ENCODE measurements around the gene C1GALT1.

Gene C1GALT1

DNA sequence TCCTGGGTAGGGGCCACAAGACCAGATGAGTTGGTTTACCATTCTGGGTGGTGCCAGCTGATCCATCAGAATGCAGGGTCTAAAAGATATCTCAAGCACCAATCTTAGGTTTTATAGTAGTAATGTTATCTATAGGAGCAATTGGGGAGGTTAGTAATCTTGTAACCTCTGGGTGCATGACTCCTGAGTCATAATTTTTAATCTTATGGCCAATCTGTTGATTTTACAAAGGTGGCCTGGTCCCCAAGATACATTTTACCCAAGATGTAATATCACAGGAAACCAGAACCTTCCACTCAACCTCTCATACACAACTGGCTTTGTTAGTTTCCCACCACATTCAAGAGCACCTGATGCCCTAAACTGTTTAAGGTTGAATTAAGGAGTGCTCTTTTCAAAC is 79.5 kb downstream of the C1GALT1 start:
- ChIA-PET CTCF (no interaction called here), POLR2A (no interaction called here)
- no peaks in the 10 kb centered on the region for H3K4me1 ChIP-seq (ENCODE audit: control insufficient read depth, insufficient read depth, low read length)
- H3K9me3 ChIP-seq (ENCODE audit: control insufficient read depth, insufficient read depth, low read depth, low read length) = no peaks in the 10 kb centered on the region
- H3K4me3 ChIP-seq (ENCODE audit: low read depth, low read length) = no peak overlapping the region
- H3K36me3 ChIP-seq (ENCODE audit: control insufficient read depth in 2 of 2, insufficient read depth in 1 of 2, low read length in 2 of 2) = peaks cover 0 to 1% of the 10 kb centered on the region in 2 experiments; a peak in 1 of 3 replicates
- TF ChIP-seq YY1 (tag by site-specific recombination; IDR thresholded peaks at IDR 0.05) (no peak), ZNF548 (tag by site-specific recombination; IDR thresholded peaks at IDR 0.05) (no peak), KLF1 (tag by site-specific recombination; IDR thresholded peaks at IDR 0.05) (no peak)
- TF ChIP-seq, protein P1, sequence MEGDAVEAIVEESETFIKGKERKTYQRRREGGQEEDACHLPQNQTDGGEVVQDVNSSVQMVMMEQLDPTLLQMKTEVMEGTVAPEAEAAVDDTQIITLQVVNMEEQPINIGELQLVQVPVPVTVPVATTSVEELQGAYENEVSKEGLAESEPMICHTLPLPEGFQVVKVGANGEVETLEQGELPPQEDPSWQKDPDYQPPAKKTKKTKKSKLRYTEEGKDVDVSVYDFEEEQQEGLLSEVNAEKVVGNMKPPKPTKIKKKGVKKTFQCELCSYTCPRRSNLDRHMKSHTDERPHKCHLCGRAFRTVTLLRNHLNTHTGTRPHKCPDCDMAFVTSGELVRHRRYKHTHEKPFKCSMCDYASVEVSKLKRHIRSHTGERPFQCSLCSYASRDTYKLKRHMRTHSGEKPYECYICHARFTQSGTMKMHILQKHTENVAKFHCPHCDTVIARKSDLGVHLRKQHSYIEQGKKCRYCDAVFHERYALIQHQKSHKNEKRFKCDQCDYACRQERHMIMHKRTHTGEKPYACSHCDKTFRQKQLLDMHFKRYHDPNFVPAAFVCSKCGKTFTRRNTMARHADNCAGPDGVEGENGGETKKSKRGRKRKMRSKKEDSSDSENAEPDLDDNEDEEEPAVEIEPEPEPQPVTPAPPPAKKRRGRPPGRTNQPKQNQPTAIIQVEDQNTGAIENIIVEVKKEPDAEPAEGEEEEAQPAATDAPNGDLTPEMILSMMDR (tag by site-specific recombination; IDR thresholded peaks at IDR 0.05) = no peak
- TF ChIP-seq, protein P2, sequence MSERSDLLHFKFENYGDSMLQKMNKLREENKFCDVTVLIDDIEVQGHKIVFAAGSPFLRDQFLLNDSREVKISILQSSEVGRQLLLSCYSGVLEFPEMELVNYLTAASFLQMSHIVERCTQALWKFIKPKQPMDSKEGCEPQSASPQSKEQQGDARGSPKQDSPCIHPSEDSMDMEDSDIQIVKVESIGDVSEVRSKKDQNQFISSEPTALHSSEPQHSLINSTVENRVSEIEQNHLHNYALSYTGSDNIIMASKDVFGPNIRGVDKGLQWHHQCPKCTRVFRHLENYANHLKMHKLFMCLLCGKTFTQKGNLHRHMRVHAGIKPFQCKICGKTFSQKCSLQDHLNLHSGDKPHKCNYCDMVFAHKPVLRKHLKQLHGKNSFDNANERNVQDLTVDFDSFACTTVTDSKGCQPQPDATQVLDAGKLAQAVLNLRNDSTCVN (tag by site-specific recombination; optimal IDR thresholded peaks at IDR 0.05) = no peak
- H3K27ac ChIP-seq (ENCODE audit: extremely low read depth, low read depth, low read length) = no peak overlapping the region

DNA sequence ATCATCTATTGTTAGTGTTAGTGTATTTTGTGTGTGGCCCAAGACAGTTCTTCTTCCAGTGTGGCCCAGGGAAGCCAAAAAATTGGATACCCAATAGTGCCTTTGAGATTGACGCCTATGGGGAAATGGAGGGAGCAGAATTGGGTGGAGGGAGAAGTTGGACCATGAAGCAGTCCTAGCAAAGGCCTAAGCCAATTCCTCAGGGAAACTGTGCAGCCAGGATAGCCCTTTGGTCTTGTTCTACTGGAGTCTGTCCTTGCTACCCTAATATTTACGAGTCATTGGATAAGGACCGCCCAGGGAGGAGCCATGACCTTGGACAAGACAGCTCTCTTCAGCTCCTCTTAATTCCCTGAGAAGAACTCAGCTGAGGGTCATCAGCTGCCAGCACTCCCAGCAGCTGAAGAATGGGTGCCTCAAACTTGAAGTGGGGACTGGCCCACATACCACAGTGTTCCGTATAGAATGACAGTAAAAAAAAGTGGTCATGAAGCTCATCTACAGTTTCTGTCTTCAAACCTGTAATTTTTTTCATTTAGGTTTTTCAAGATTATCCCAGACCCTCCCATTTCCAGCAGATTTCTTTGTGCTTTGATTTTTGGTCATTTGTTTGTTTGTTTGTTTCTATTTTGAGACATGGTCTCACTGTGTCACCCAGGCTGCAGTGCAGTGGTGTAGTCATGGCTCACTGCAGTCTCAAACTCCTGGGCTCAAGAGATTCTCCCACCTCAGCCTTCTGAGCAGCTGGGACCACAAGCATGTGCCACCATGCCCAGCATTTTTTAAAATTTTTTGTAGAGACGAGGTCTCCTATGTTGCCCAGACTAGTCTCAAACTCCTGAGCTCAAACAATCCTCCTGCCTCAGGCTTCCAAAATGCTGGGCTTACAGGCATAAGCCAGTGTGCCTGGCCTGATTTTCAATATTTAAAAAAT is 81.2 kb downstream of the C1GALT1 start:
- Histone ChIP-seq H3K4me1 (ENCODE audit: control insufficient read depth, insufficient read depth, low read length) (no peaks in the 10 kb centered on the region), H3K4me3 (ENCODE audit: low read depth, low read length) (no peak overlapping the region), H3K36me3 (ENCODE audit: control insufficient read depth in 2 of 2, insufficient read depth in 1 of 2, low read length in 2 of 2) (no peaks in the 10 kb centered on the region), H3K9me3 (ENCODE audit: control insufficient read depth, insufficient read depth, low read depth, low read length) (no peaks in the 10 kb centered on the region), H3K27ac (ENCODE audit: extremely low read depth, low read depth, low read length) (no peak overlapping the region)
- CTCF ChIA-PET = interaction anchor here (1.0 kb wide), 1 partner anchor 12 kb away, joined by 3 read pairs; no protein-coding TSS in a partner anchor
- POLR2A ChIA-PET = no interaction called here
- TF ChIP-seq, protein P3, sequence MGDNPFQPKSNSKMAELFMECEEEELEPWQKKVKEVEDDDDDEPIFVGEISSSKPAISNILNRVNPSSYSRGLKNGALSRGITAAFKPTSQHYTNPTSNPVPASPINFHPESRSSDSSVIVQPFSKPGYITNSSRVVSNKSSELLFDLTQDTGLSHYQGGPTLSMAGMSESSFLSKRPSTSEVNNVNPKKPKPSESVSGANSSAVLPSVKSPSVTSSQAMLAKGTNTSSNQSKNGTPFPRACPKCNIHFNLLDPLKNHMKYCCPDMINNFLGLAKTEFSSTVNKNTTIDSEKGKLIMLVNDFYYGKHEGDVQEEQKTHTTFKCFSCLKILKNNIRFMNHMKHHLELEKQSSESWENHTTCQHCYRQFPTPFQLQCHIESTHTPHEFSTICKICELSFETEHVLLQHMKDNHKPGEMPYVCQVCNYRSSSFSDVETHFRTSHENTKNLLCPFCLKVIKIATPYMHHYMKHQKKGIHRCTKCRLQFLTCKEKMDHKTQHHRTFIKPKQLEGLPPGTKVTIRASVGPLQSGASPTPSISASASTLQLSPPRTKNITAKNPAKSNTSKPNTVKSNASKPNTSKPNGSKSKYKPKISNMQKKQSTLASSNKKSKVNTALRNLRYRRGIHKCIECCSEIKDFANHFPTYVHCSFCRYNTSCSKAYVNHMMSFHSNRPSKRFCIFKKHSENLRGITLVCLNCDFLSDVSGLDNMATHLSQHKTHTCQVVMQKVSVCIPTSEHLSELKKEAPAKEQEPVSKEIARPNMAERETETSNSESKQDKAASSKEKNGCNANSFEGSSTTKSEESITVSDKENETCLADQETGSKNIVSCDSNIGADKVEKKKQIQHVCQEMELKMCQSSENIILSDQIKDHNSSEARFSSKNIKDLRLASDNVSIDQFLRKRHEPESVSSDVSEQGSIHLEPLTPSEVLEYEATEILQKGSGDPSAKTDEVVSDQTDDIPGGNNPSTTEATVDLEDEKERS (tag by site-specific recombination; IDR thresholded peaks at IDR 0.05) = no peak
- no peak for TF ChIP-seq MZF1 (tag by site-specific recombination; IDR thresholded peaks at IDR 0.05; ENCODE audit: borderline replicate concordance)
- no peak for TF ChIP-seq SETDB1 (IDR thresholded peaks at IDR 0.05; ENCODE audit: insufficient read length, low read length)

DNA sequence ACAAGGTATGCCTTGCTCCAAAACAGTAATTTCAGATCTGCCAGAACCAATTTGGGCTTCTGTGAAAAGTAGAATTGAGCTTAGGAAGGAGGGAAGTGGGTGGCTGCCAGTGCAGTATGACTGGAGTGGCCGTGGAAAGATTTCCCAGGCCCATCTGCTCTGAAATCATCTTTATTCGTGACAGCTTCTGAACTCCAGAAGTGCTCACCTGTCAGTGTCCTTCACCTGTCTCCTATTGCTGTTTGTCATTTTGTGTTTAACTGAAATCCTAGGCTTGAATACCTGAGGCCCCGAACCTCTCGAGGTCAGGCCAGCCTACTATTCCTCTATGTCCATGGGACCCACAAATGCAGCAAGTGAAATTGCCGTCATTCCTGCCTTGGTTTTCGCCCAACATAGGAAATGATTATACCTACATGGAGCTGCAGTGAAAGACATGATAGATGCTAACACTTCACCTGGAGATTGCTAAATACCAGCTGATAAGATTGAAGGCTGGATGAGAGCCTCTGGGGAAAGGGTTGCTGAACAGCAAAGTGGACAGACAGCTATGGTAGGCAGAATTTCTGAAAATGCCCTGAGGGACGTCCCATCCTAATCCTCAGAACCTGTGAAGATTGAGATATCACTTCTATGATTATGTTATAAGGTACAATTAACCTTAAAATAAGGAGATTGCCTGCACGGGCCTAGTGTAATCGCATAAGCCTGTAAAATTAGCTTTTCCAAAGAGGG is 82.1 kb downstream of the C1GALT1 start:
- no peak overlapping the region for H3K4me3 ChIP-seq (ENCODE audit: low read depth, low read length)
- no peaks in the 10 kb centered on the region for H3K4me1 ChIP-seq (ENCODE audit: control insufficient read depth, insufficient read depth, low read length)
- H3K36me3 ChIP-seq (ENCODE audit: control insufficient read depth in 2 of 2, insufficient read depth in 1 of 2, low read length in 2 of 2) = no peaks in the 10 kb centered on the region
- H3K9me3 ChIP-seq (ENCODE audit: control insufficient read depth, insufficient read depth, low read depth, low read length) = no peaks in the 10 kb centered on the region
- POLR2A ChIA-PET = interaction anchor here (0.6 kb wide), 1 partner anchor 666 kb away, joined by 3 read pairs; no protein-coding TSS in a partner anchor
- CTCF ChIA-PET = no interaction called here
- no peak overlapping the region for H3K27ac ChIP-seq (ENCODE audit: extremely low read depth, low read depth, low read length)
- TF ChIP-seq ZNF221 (tag by site-specific recombination; IDR thresholded peaks at IDR 0.05; ENCODE audit: borderline replicate concordance) = no peak
- TF ChIP-seq ZNF654 (tag by site-specific recombination; IDR thresholded peaks at IDR 0.05; ENCODE audit: low read depth) = no peak
- no peak for TF ChIP-seq ZNF701 (tag by site-specific recombination; IDR thresholded peaks at IDR 0.05)
- no peak for TF ChIP-seq TRIM28 (IDR thresholded peaks at IDR 0.05; ENCODE audit: borderline replicate concordance, low read length)
- TF ChIP-seq, protein P4, sequence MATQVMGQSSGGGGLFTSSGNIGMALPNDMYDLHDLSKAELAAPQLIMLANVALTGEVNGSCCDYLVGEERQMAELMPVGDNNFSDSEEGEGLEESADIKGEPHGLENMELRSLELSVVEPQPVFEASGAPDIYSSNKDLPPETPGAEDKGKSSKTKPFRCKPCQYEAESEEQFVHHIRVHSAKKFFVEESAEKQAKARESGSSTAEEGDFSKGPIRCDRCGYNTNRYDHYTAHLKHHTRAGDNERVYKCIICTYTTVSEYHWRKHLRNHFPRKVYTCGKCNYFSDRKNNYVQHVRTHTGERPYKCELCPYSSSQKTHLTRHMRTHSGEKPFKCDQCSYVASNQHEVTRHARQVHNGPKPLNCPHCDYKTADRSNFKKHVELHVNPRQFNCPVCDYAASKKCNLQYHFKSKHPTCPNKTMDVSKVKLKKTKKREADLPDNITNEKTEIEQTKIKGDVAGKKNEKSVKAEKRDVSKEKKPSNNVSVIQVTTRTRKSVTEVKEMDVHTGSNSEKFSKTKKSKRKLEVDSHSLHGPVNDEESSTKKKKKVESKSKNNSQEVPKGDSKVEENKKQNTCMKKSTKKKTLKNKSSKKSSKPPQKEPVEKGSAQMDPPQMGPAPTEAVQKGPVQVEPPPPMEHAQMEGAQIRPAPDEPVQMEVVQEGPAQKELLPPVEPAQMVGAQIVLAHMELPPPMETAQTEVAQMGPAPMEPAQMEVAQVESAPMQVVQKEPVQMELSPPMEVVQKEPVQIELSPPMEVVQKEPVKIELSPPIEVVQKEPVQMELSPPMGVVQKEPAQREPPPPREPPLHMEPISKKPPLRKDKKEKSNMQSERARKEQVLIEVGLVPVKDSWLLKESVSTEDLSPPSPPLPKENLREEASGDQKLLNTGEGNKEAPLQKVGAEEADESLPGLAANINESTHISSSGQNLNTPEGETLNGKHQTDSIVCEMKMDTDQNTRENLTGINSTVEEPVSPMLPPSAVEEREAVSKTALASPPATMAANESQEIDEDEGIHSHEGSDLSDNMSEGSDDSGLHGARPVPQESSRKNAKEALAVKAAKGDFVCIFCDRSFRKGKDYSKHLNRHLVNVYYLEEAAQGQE (tag by site-specific recombination; IDR thresholded peaks at IDR 0.05) = no peak
- no peak for TF ChIP-seq ZNF768 (tag by site-specific recombination; IDR thresholded peaks at IDR 0.05)
- TF ChIP-seq, protein P5, sequence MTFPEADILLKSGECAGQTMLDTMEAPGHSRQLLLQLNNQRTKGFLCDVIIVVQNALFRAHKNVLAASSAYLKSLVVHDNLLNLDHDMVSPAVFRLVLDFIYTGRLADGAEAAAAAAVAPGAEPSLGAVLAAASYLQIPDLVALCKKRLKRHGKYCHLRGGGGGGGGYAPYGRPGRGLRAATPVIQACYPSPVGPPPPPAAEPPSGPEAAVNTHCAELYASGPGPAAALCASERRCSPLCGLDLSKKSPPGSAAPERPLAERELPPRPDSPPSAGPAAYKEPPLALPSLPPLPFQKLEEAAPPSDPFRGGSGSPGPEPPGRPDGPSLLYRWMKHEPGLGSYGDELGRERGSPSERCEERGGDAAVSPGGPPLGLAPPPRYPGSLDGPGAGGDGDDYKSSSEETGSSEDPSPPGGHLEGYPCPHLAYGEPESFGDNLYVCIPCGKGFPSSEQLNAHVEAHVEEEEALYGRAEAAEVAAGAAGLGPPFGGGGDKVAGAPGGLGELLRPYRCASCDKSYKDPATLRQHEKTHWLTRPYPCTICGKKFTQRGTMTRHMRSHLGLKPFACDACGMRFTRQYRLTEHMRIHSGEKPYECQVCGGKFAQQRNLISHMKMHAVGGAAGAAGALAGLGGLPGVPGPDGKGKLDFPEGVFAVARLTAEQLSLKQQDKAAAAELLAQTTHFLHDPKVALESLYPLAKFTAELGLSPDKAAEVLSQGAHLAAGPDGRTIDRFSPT (tag by site-specific recombination; IDR thresholded peaks at IDR 0.05) = no peak
- no peak for TF ChIP-seq ZNF530 (tag by site-specific recombination; IDR thresholded peaks at IDR 0.05; ENCODE audit: low read depth)

Data from HEK293 (cell line).